A549 (cell line): ENCODE measurements around the gene REX1BD. TPM values are rescaled to one million over a fixed set of nuclear protein-coding genes. Genes with fewer than 3 reads are reported as not detected.
"Not testable (repeated sequence)": the region's sequence is repeated elsewhere in the genome, so short reads cannot be mapped to it uniquely, and the experiment has no call there.

Experiments
- ATAC-seq, 2 experiments: fragments of 200-7000 bp in 1 of 2; fragments of >200 bp in 1 of 2; cut with Nextera tagmentation in 1 of 2; cut with Tn5 transposase in 1 of 2; 3 replicates each; pipeline versions ENCODE4 v1.8.0 to v1.9.1; 2018 to 2020; ENCODE audit warnings: mild to moderate bottlenecking in 1 of 2, moderate library complexity in 1 of 2
- CTCF ChIA-PET: fragments of 300-600 bp; sonication (Branson Sonifier 250); formaldehyde crosslinking; extraction: SDS; loops from one replicate; lab custom pipeline; 2021; ENCODE audit warnings: antibody characterized with exemption, inconsistent platforms; lab: Yijun Ruan, JAX
- POLR2A ChIA-PET: fragments of 350-600 bp; formaldehyde crosslinking; extraction: SDS; loops from one replicate; lab custom pipeline; 2021; ENCODE audit warnings: antibody characterized with exemption, inconsistent platforms; lab: Yijun Ruan, JAX
- DNase-seq, 2 experiments: peaks; one replicate each; pipeline versions ENCODE4 v3.0.0 to v3.0.0-alpha.2; 2011 to 2016; ENCODE audit warnings: low read depth in 1 of 2, low spot score in 1 of 2
- FAIRE-seq: peaks from 2 replicates; lab custom pipeline; 2011; peaks lifted over from hg19 to GRCh38; lab: Jason Lieb, UNC
- H3K27ac ChIP-seq, 2 experiments: fragments of >200 bp; sonication (Bioruptor Twin); formaldehyde crosslinking; 3 replicates each; pipeline ENCODE4 v1.5.1; 2016 to 2017
- H3K4me1 ChIP-seq: fragments of >200 bp; sonication (Bioruptor Twin); formaldehyde crosslinking; 3 replicates; pipeline ENCODE4 v1.6.1; 2016
- H3K4me2 ChIP-seq: fragments of >200 bp; sonication (Bioruptor Twin); formaldehyde crosslinking; 3 replicates; pipeline ENCODE4 v1.6.1; 2016
- H3K4me3 ChIP-seq: fragments of >200 bp; sonication (Bioruptor Twin); formaldehyde crosslinking; 3 replicates; pipeline ENCODE4 v1.5.1; 2016
- H3K9me3 ChIP-seq: fragments of >200 bp; sonication (Bioruptor Twin); formaldehyde crosslinking; 3 replicates; pipeline ENCODE4 v1.6.1; 2016
- CBX2 ChIP-seq: fragments of 200-600 bp; sonication (generic); IDR thresholded peaks from 2 replicates; pipeline ENCODE4 v1.6.1; 2016; ENCODE audit warnings: low read depth, mild to moderate bottlenecking, borderline replicate concordance
- CEBPB ChIP-seq, 2 experiments: fragments of >200 bp in 1 of 2; sonication (Bioruptor Twin) in 1 of 2; formaldehyde crosslinking in 1 of 2; IDR thresholded peaks; 2 replicates each; pipeline ENCODE4 v1.6.1; 2012 to 2016
- EHMT2 ChIP-seq: fragments of 200-600 bp; sonication (generic); IDR thresholded peaks from 2 replicates; pipeline ENCODE4 v1.6.1; 2016; ENCODE audit warnings: antibody characterized with exemption, low read depth, mild to moderate bottlenecking, moderate library complexity
- EP300 ChIP-seq, 2 experiments: fragments of >200 bp; sonication (Bioruptor Twin); formaldehyde crosslinking; IDR thresholded peaks; 2 replicates in 1 of 2; 3 replicates in 1 of 2; pipeline ENCODE4 v1.6.1; 2016 to 2017
- HDAC2 ChIP-seq: fragments of 200-600 bp; sonication (generic); IDR thresholded peaks from 2 replicates; pipeline ENCODE4 v1.6.1; 2016
- HOXB13 ChIP-seq: fragments of 250-450 bp; sonication (Bioruptor Pico); IDR thresholded peaks from 2 replicates; pipeline ENCODE4 v1.5.0; 2020; ENCODE audit warnings: low read depth, mild to moderate bottlenecking, moderate library complexity
- NFE2L2 ChIP-seq: fragments of 150-350 bp; conservative IDR thresholded peaks from 2 replicates; pipeline ENCODE4 v1.6.1; 2014; ENCODE audit warnings: low read length
- POLR2A ChIP-seq: IDR thresholded peaks from 2 replicates; pipeline ENCODE4 v1.6.1; 2012; ENCODE audit warnings: mild to moderate bottlenecking, low read length
- POLR2AphosphoS2 ChIP-seq: conservative IDR thresholded peaks from 2 replicates; pipeline ENCODE4 v1.6.1; 2012; ENCODE audit warnings: low read length, improper control_type of control experiment, inconsistent platforms
- SREBF2 ChIP-seq: fragments of 450-650 bp; IDR thresholded peaks from 2 replicates; pipeline ENCODE4 v1.6.1; 2014; ENCODE audit warnings: mild to moderate bottlenecking, moderate library complexity
- WGBS: methylation state at CpG from one replicate; pipeline ENCODE4 v1.1.6; 2017; ENCODE audit errors: missing lambda C conversion rate; 5-methylcytosine and 5-hydroxymethylcytosine counted together
- polyA plus RNA-seq, 4 experiments: library from polyadenylated mRNA; depleted of rRNA in 3 of 4; stranded (reverse); fragments of >200 nt; fragmentation: RNase III in 1 of 4; extraction: RNeasy Plus Mini Kit Qiagen cat#74134 plus additional on column Dnase treatment in 1 of 4; gene quantifications; 2 replicates in 3 of 4; 3 replicates in 1 of 4; pipeline ENCODE4 v1.2.3, GENCODE V29; 2011 to 2017
- TF ChIP-seq, protein P1 (sequence below): fragments of 450-650 bp; IDR thresholded peaks from 2 replicates; pipeline ENCODE4 v1.6.1; 2014; ENCODE audit warnings: antibody characterized with exemption
- TF ChIP-seq, protein P2 (sequence below): IDR thresholded peaks from 2 replicates; pipeline ENCODE4 v1.6.1; 2012
- TF ChIP-seq, protein P3 (sequence below): fragments of 200-600 bp; sonication (generic); IDR thresholded peaks from 2 replicates; pipeline ENCODE4 v1.6.1; 2016; ENCODE audit warnings: antibody characterized with exemption, mild to moderate bottlenecking, moderate library complexity
- TF ChIP-seq, protein P4 (sequence below): fragments of 150-350 bp; IDR thresholded peaks from 2 replicates; pipeline ENCODE4 v1.6.1; 2014; ENCODE audit warnings: low read depth, mild to moderate bottlenecking, low read length
- TF ChIP-seq, protein P5 (sequence below): fragments of >200 bp; sonication (Bioruptor Twin); formaldehyde crosslinking; IDR thresholded peaks from 3 replicates; pipeline ENCODE4 v1.6.1; 2016

Gene REX1BD
- polyA plus RNA-seq, 2 of the 4 experiments (the other 2 are of a cell fraction), result 23.1 to 47.3 TPM

DNA sequence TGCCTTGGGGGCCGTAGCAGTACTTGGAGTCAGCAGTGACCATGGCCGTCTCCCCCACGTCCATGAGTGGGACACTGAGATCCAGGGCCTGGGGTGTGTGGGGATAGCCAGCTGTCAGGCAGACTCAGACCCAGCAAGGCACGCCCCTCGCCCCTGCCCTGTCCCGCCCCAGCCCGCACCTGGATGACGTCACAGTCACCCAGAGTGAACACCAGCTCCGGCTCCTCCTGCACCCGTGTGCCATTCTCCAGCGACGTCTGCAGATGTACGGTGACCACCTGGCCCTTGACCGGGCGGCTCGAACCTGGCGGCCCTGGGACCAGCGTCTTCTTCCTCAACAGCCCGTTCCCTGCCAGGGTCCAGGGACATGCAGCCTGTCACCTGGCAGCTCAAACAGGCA, 49.2 kb upstream of the REX1BD start:
- DNase-seq (no peak), FAIRE-seq (no peak), ATAC-seq (no peak)
- ChIA-PET CTCF (no interaction called here), POLR2A (no interaction called here)
- Histone ChIP-seq H3K4me1 (peaks cover 11% of the 10 kb centered on the region; the same call in 1 of the 3 replicates), H3K9me3 (no peaks in the 10 kb centered on the region), H3K27ac (no peak overlapping the region), H3K4me3 (no peak overlapping the region), H3K4me2 (no peak overlapping the region)
- WGBS, result no CpG with 5 or more reads among the region's 19 CpGs
- TF ChIP-seq SREBF2 (no peak), CEBPB (IDR thresholded peaks at IDR 0.05) (no peak), POLR2AphosphoS2 (no peak), NFE2L2 (no peak), HOXB13 (CRISPR knock-in tag) (no peak), CBX2 (no peak), HDAC2 (no peak), POLR2A (no peak), EHMT2 (no peak), EP300 (IDR thresholded peaks at IDR 0.05) (no peak)
- TF ChIP-seq, protein P1, sequence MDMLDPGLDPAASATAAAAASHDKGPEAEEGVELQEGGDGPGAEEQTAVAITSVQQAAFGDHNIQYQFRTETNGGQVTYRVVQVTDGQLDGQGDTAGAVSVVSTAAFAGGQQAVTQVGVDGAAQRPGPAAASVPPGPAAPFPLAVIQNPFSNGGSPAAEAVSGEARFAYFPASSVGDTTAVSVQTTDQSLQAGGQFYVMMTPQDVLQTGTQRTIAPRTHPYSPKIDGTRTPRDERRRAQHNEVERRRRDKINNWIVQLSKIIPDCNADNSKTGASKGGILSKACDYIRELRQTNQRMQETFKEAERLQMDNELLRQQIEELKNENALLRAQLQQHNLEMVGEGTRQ, result no peak
- TF ChIP-seq, protein P2, sequence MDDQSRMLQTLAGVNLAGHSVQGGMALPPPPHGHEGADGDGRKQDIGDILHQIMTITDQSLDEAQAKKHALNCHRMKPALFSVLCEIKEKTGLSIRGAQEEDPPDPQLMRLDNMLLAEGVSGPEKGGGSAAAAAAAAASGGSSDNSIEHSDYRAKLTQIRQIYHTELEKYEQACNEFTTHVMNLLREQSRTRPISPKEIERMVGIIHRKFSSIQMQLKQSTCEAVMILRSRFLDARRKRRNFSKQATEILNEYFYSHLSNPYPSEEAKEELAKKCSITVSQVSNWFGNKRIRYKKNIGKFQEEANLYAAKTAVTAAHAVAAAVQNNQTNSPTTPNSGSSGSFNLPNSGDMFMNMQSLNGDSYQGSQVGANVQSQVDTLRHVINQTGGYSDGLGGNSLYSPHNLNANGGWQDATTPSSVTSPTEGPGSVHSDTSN, result no peak
- TF ChIP-seq, protein P3, sequence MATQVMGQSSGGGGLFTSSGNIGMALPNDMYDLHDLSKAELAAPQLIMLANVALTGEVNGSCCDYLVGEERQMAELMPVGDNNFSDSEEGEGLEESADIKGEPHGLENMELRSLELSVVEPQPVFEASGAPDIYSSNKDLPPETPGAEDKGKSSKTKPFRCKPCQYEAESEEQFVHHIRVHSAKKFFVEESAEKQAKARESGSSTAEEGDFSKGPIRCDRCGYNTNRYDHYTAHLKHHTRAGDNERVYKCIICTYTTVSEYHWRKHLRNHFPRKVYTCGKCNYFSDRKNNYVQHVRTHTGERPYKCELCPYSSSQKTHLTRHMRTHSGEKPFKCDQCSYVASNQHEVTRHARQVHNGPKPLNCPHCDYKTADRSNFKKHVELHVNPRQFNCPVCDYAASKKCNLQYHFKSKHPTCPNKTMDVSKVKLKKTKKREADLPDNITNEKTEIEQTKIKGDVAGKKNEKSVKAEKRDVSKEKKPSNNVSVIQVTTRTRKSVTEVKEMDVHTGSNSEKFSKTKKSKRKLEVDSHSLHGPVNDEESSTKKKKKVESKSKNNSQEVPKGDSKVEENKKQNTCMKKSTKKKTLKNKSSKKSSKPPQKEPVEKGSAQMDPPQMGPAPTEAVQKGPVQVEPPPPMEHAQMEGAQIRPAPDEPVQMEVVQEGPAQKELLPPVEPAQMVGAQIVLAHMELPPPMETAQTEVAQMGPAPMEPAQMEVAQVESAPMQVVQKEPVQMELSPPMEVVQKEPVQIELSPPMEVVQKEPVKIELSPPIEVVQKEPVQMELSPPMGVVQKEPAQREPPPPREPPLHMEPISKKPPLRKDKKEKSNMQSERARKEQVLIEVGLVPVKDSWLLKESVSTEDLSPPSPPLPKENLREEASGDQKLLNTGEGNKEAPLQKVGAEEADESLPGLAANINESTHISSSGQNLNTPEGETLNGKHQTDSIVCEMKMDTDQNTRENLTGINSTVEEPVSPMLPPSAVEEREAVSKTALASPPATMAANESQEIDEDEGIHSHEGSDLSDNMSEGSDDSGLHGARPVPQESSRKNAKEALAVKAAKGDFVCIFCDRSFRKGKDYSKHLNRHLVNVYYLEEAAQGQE, result no peak
- TF ChIP-seq, protein P4, sequence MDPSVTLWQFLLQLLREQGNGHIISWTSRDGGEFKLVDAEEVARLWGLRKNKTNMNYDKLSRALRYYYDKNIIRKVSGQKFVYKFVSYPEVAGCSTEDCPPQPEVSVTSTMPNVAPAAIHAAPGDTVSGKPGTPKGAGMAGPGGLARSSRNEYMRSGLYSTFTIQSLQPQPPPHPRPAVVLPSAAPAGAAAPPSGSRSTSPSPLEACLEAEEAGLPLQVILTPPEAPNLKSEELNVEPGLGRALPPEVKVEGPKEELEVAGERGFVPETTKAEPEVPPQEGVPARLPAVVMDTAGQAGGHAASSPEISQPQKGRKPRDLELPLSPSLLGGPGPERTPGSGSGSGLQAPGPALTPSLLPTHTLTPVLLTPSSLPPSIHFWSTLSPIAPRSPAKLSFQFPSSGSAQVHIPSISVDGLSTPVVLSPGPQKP, result no peak
- TF ChIP-seq, protein P5, sequence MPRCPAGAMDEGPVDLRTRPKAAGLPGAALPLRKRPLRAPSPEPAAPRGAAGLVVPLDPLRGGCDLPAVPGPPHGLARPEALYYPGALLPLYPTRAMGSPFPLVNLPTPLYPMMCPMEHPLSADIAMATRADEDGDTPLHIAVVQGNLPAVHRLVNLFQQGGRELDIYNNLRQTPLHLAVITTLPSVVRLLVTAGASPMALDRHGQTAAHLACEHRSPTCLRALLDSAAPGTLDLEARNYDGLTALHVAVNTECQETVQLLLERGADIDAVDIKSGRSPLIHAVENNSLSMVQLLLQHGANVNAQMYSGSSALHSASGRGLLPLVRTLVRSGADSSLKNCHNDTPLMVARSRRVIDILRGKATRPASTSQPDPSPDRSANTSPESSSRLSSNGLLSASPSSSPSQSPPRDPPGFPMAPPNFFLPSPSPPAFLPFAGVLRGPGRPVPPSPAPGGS, result no peak
- TF ChIP-seq, all 56 proteins: peak for 0

DNA sequence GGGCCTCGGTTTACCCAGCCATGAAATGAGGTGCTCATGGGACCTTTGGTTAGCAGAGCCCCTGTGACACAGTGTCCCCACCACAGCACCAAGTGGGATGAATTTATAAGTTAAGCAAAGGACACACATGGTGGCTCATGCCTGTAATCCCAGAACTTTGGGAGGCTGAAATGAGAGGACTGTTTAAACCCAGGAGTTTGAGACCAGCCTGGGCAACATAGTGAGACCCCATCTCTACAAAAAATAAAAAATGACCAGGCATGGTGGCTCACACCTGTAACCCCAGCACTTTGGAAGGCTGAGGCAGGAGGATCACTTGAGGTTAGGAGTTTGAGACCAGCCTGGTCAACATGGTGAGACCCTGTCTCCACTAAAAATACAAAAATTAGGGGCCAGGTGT, 48.4 kb upstream of the REX1BD start:
- H3K4me1 ChIP-seq, result peaks cover 11% of the 10 kb centered on the region; the same call in 1 of the 3 replicates
- H3K4me2 ChIP-seq, POLR2A ChIA-PET, H3K4me3 ChIP-seq, DNase-seq, H3K27ac ChIP-seq, CTCF ChIA-PET, FAIRE-seq, H3K9me3 ChIP-seq, ATAC-seq: not testable (repeated sequence)
- WGBS, result 100% methylated on average over 1 of the region's 1 CpG
